Mucosa of rectum (tissue), 2 donors: ENCODE data around the gene NAV3.

Source experiments
- H3K27ac ChIP-seq, 2 donors: one replicate each; pipeline ENCODE4 v1.7.0; 2013; ENCODE audit warnings: inconsistent platforms in 2 of 2, low read depth in 2 of 2, low read length in 2 of 2
- H3K27me3 ChIP-seq, 2 donors: one replicate each; pipeline ENCODE4 v1.7.0; 2013; ENCODE audit warnings: low read length in 2 of 2; ENCODE audit not compliant: control insufficient read depth in 2 of 2, insufficient read depth in 2 of 2
- H3K36me3 ChIP-seq, 2 donors: one replicate each; pipeline ENCODE4 v1.7.0; 2013; ENCODE audit warnings: low read length in 2 of 2; ENCODE audit not compliant: control insufficient read depth in 2 of 2, insufficient read depth in 2 of 2
- H3K4me1 ChIP-seq, 2 donors: one replicate each; pipeline ENCODE4 v1.7.0; 2013; ENCODE audit warnings: low read length in 2 of 2, mild to moderate bottlenecking in 1 of 2; ENCODE audit not compliant: control insufficient read depth in 2 of 2, insufficient read depth in 2 of 2
- H3K4me3 ChIP-seq, 2 donors: one replicate each; pipeline ENCODE4 v1.7.0; 2013; ENCODE audit warnings: low read length in 2 of 2
- H3K9ac ChIP-seq, 2 donors: one replicate each; pipeline ENCODE4 v1.7.0; 2013; ENCODE audit warnings: low read length in 2 of 2, low read depth in 1 of 2, mild to moderate bottlenecking in 1 of 2
- H3K9me3 ChIP-seq, 2 donors: one replicate each; pipeline ENCODE4 v1.7.0; 2013; ENCODE audit warnings: low read length in 2 of 2; ENCODE audit not compliant: control insufficient read depth in 2 of 2
- donor health status: healthy.
- donor health status: Normal muscosa, but diverticular disease.

The NAV3 gene

DNA sequence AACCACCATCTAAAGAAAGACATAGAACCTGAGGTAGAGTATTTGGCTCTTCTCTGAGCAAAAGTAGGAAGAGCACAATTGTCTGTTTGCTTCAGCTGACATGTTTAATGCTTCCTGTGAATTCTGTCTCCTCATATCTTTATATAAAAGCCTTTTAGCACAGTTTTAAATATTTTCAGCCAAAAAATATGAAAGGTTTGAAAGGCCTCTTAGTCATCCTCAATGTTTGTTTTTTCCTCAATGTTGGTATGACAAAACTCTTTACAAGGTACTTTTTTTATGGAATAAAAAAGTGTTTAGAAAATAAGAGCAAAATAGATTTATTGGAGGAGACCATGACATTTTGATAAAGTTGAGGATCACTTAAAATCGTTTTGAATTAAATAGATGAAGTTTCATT, 360.9 kb downstream of the NAV3 start:
- no peaks in the 10 kb centered on the region for H3K27me3 ChIP-seq
- no peaks in the 10 kb centered on the region for H3K36me3 ChIP-seq
- no peak overlapping the region for H3K27ac ChIP-seq
- H3K9ac ChIP-seq, result no peak overlapping the region
- H3K9me3 ChIP-seq, result no peaks in the 10 kb centered on the region
- no peaks in the 10 kb centered on the region for H3K4me1 ChIP-seq
- H3K4me3 ChIP-seq, result no peak overlapping the region

DNA sequence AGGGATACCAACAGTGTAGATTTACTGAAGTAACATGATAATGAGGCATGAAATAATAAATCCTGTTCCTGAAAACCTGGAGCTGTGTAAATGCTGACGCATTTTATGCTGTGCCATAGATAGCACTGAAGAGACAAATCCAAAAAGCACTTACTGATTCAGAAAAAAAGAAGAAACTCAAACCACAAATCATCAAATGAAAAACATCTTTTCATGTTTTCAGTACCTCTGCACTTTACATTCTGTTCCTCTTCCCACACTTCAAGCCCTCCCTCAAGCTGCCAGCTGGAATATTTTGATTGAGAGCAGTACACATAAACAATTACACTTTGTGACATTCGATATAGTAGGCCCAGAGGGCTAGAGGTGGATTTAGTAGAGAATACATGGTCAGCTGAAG, 362.3 kb downstream of the NAV3 start:
- Histone ChIP-seq H3K27me3 (no peaks in the 10 kb centered on the region), H3K27ac (no peak overlapping the region), H3K4me1 (no peaks in the 10 kb centered on the region), H3K4me3 (no peak overlapping the region), H3K36me3 (no peaks in the 10 kb centered on the region), H3K9me3 (no peaks in the 10 kb centered on the region), H3K9ac (no peak overlapping the region)

DNA sequence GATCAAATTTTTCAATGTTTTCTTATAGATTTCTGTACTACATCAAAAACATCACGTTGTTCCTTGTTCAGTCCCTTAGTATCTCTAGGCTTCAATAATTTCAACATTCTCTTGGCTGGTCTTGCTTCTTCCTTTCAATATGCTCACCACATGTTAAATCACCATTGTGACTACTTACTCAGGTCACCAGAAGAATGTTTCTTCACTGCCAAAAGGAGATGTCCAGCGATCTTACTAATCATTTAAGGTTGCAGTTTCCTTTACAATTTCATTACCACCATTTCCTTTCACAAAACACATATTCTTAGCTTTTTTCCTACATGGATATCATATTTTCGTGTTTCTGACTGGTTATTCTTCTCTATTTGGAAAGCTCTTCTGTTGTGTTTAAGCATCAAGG, 363.8 kb downstream of the NAV3 start:
- no peak overlapping the region for H3K27ac ChIP-seq
- no peaks in the 10 kb centered on the region for H3K36me3 ChIP-seq
- H3K9me3 ChIP-seq, result no peaks in the 10 kb centered on the region
- H3K27me3 ChIP-seq, result no peaks in the 10 kb centered on the region
- H3K4me3 ChIP-seq, result no peak overlapping the region
- H3K9ac ChIP-seq, result no peak overlapping the region
- H3K4me1 ChIP-seq, result no peaks in the 10 kb centered on the region

- Histone ChIP-seq H3K9me3 (no peaks in the 10 kb centered on the region), H3K9ac (no peak overlapping the region)
Measured at GRCh38 chr12:78198896-78199295, 368.2 kb downstream of the NAV3 start.

DNA sequence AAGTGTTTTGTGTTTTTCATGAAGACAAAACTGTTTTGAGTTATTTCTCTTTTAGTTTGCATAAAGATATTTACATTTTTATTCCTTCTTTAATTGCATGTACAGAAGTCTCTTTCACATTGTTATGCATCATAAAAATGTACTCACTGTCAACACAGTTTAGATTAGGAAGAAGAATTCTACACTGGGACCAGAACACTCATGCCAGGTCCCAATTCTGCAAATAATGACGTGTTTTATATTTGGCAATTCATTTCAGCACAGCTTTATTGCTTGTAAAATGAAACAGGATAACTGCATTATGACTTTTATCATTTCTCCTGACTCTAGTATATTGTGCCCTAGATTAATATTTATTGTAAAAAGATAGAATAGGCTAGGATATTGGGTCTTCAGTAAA, 369.2 kb downstream of the NAV3 start:
- no peak overlapping the region for H3K27ac ChIP-seq
- no peak overlapping the region for H3K9ac ChIP-seq
- H3K36me3 ChIP-seq, result no peaks in the 10 kb centered on the region
- no peaks in the 10 kb centered on the region for H3K9me3 ChIP-seq
- H3K4me3 ChIP-seq, result no peak overlapping the region
- no peaks in the 10 kb centered on the region for H3K4me1 ChIP-seq
- H3K27me3 ChIP-seq, result no peaks in the 10 kb centered on the region

More at GRCh38 chr12:78198896-78199295, 368.2 kb downstream of the NAV3 start:
- Histone ChIP-seq H3K4me1 (no peaks in the 10 kb centered on the region), H3K27me3 (no peaks in the 10 kb centered on the region), H3K4me3 (no peak overlapping the region), H3K36me3 (no peaks in the 10 kb centered on the region), H3K27ac (no peak overlapping the region)

DNA sequence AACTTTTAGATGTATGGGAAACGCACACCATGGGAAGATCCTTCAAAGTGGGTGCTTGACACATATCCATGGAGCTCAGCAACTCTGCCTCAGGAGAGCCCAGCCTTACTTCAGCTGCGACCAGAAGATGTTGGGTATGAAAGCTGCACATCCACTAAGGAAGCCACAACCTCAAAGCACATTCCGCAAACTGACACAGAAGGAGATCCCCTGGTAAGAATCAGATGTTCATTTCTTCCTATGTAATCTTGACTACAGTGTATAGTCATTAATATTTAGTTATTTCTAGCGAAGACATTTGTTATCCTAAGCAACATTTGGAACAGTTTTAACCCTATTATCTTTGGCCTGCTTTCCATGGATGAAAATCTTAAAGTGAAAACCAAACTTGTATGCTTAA, 374.2 kb downstream of the NAV3 start:
- Histone ChIP-seq H3K27ac (no peak overlapping the region), H3K36me3 (no peaks in the 10 kb centered on the region), H3K9ac (no peak overlapping the region), H3K27me3 (no peaks in the 10 kb centered on the region), H3K9me3 (no peaks in the 10 kb centered on the region), H3K4me3 (no peak overlapping the region), H3K4me1 (no peaks in the 10 kb centered on the region)

- Histone ChIP-seq H3K4me1 (no peaks in the 10 kb centered on the region), H3K9ac (no peak overlapping the region), H3K9me3 (no peaks in the 10 kb centered on the region), H3K27ac (no peak overlapping the region), H3K4me3 (no peak overlapping the region), H3K27me3 (no peaks in the 10 kb centered on the region), H3K36me3 (no peaks in the 10 kb centered on the region)
Measured at GRCh38 chr12:78208092-78208491, 377.4 kb downstream of the NAV3 start.

DNA sequence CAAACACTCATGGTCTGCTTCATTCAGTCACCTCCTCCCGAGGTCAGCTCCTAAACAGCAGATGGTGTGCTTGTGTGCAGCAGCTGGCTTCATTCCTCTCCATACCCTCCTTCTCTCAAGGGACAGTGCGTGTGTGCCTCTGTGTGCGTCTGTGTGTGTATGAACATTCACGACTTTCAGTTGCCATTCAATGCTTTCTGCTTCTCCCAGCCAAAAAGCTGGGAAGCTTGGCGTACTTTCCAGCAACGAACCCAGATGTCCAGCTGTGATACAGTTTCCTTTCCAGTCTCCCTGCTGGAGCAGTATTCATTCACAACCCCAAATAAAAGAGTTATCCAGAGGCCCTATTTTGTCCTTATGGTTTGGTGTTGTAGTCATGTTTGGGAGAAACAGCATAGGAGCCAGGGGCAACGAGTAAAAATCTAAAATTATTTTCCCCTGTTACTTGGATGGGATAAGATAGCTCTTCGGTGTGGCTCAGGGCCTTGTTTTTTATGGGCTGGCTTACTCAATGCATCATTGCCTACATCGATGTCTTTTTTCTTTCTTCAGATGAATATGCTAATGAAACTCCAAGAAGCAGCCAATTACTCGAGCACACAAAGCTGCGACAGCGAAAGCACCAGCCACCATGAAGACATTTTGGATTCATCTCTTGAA, 379.3 kb downstream of the NAV3 start:
- no peaks in the 10 kb centered on the region for H3K9me3 ChIP-seq
- H3K27me3 ChIP-seq, result no peaks in the 10 kb centered on the region
- no peak overlapping the region for H3K27ac ChIP-seq
- no peak overlapping the region for H3K9ac ChIP-seq
- no peaks in the 10 kb centered on the region for H3K4me1 ChIP-seq
- no peaks in the 10 kb centered on the region for H3K36me3 ChIP-seq
- no peak overlapping the region for H3K4me3 ChIP-seq

GRCh38 chr12:78210506-78210860, 379.8 kb downstream of the NAV3 start:
- no peaks in the 10 kb centered on the region for H3K27me3 ChIP-seq
- no peak overlapping the region for H3K4me3 ChIP-seq
- no peaks in the 10 kb centered on the region for H3K4me1 ChIP-seq
- no peaks in the 10 kb centered on the region for H3K9me3 ChIP-seq
- H3K36me3 ChIP-seq, result no peaks in the 10 kb centered on the region
- H3K27ac ChIP-seq, result no peak overlapping the region
- H3K9ac ChIP-seq, result no peak overlapping the region

GRCh38 chr12:78210894-78211302, 380.2 kb downstream of the NAV3 start:
- H3K4me1 ChIP-seq, result no peaks in the 10 kb centered on the region
- H3K9ac ChIP-seq, result no peak overlapping the region
- no peak overlapping the region for H3K27ac ChIP-seq
- H3K9me3 ChIP-seq, result no peaks in the 10 kb centered on the region
- no peaks in the 10 kb centered on the region for H3K36me3 ChIP-seq
- no peaks in the 10 kb centered on the region for H3K27me3 ChIP-seq
- H3K4me3 ChIP-seq, result no peak overlapping the region

- no peaks in the 10 kb centered on the region for H3K9me3 ChIP-seq
- no peaks in the 10 kb centered on the region for H3K36me3 ChIP-seq
- H3K27ac ChIP-seq, result no peak overlapping the region
Measured at GRCh38 chr12:78220811-78221210, 390.1 kb downstream of the NAV3 start.

More at GRCh38 chr12:78220811-78221210, 390.1 kb downstream of the NAV3 start:
- Histone ChIP-seq H3K9ac (no peak overlapping the region), H3K4me3 (no peak overlapping the region), H3K27me3 (no peaks in the 10 kb centered on the region), H3K4me1 (no peaks in the 10 kb centered on the region)
